Mesendoderm (in vitro differentiated cells): ENCODE measurements around the gene LSG1. TPM values are rescaled to one million over a fixed set of nuclear protein-coding genes. Genes with fewer than 3 reads are reported as not detected.

Experiments used
- DNase-seq: peaks from one replicate; pipeline ENCODE4 v3.0.0; 2013
- H2AK5ac ChIP-seq: 2 replicates; pipeline ENCODE4 v1.6.1; 2013; ENCODE audit warnings: low read length, inconsistent platforms
- H2BK120ac ChIP-seq: 2 replicates; pipeline ENCODE4 v1.6.1; 2013; ENCODE audit warnings: low read depth, mild to moderate bottlenecking, low read length, moderate library complexity, mixed read lengths
- H2BK15ac ChIP-seq: replicated peaks from 2 replicates; pipeline ENCODE4 v1.6.1; 2013; ENCODE audit warnings: low read depth, mild to moderate bottlenecking, moderate library complexity
- H2BK5ac ChIP-seq: 2 replicates; pipeline ENCODE4 v1.6.1; 2013; ENCODE audit warnings: low read length, inconsistent platforms
- H3K18ac ChIP-seq: 2 replicates; pipeline ENCODE4 v1.6.1; 2013; ENCODE audit warnings: mild to moderate bottlenecking, low read length, mixed read lengths
- H3K23ac ChIP-seq: one replicate; pipeline ENCODE4 v1.6.1; 2013; ENCODE audit warnings: low read length
- H3K27ac ChIP-seq: 2 replicates; pipeline ENCODE4 v1.5.1; 2013; ENCODE audit warnings: low read depth, mild to moderate bottlenecking, inconsistent platforms, low read length, moderate library complexity
- H3K27me3 ChIP-seq: 2 replicates; pipeline ENCODE4 v1.6.1; 2013; ENCODE audit warnings: low read length, control low read depth, mild to moderate bottlenecking, inconsistent platforms; ENCODE audit not compliant: insufficient read depth, poor library complexity
- H3K36me3 ChIP-seq: 2 replicates; pipeline ENCODE4 v1.6.1; 2013; ENCODE audit warnings: low read length, inconsistent platforms; ENCODE audit not compliant: control insufficient read depth, insufficient read depth
- H3K4ac ChIP-seq: one replicate; pipeline ENCODE4 v1.6.1; 2013; ENCODE audit warnings: low read depth, mild to moderate bottlenecking, low read length, moderate library complexity
- H3K4me1 ChIP-seq: 2 replicates; pipeline ENCODE4 v1.6.1; 2013; ENCODE audit warnings: low read depth, low read length, inconsistent platforms; ENCODE audit not compliant: control insufficient read depth
- H3K4me2 ChIP-seq: 2 replicates; pipeline ENCODE4 v1.6.1; 2013; ENCODE audit warnings: low read length
- H3K4me3 ChIP-seq: 2 replicates; pipeline ENCODE4 v1.5.1; 2013; ENCODE audit warnings: mild to moderate bottlenecking, low read length
- H3K56ac ChIP-seq: one replicate; pipeline ENCODE4 v1.6.1; 2013; ENCODE audit warnings: low read length
- H3K79me1 ChIP-seq: 2 replicates; pipeline ENCODE4 v1.6.1; 2013; ENCODE audit warnings: low read length, inconsistent platforms
- H3K79me2 ChIP-seq: 2 replicates; pipeline ENCODE4 v1.6.1; 2013; ENCODE audit warnings: mild to moderate bottlenecking, low read length; ENCODE audit not compliant: control insufficient read depth, insufficient read depth
- H3K9ac ChIP-seq: 2 replicates; pipeline ENCODE4 v1.6.1; 2013; ENCODE audit warnings: low read length, inconsistent platforms
- H4K5ac ChIP-seq: one replicate; pipeline ENCODE4 v1.6.1; 2013; ENCODE audit warnings: low read length
- H4K8ac ChIP-seq: one replicate; pipeline ENCODE4 v1.6.1; 2013; ENCODE audit warnings: low read depth, mild to moderate bottlenecking, control low read depth, low read length, moderate library complexity
- WGBS: extraction: QIAGEN DNeasy Blood & Tissue Kit; methylation state at CpG from one replicate; pipeline ENCODE4 v1.1.7; 2013; ENCODE audit warnings: low lambda C conversion rate, missing lambda C conversion rate; ENCODE audit not compliant: insufficient coverage; ENCODE audit errors: extremely low coverage; 5-methylcytosine and 5-hydroxymethylcytosine counted together
- polyA plus RNA-seq, 2 experiments: library from polyadenylated mRNA; stranded (reverse); fragments of 200-250 nt; gene quantifications; one replicate each; pipeline ENCODE4 v1.2.3, GENCODE V29; 2013

The LSG1 gene
- polyA plus RNA-seq (2013, experiment 1 of 2) = 40.6 TPM
- polyA plus RNA-seq (2013, experiment 2 of 2) = 42.2 TPM

DNA sequence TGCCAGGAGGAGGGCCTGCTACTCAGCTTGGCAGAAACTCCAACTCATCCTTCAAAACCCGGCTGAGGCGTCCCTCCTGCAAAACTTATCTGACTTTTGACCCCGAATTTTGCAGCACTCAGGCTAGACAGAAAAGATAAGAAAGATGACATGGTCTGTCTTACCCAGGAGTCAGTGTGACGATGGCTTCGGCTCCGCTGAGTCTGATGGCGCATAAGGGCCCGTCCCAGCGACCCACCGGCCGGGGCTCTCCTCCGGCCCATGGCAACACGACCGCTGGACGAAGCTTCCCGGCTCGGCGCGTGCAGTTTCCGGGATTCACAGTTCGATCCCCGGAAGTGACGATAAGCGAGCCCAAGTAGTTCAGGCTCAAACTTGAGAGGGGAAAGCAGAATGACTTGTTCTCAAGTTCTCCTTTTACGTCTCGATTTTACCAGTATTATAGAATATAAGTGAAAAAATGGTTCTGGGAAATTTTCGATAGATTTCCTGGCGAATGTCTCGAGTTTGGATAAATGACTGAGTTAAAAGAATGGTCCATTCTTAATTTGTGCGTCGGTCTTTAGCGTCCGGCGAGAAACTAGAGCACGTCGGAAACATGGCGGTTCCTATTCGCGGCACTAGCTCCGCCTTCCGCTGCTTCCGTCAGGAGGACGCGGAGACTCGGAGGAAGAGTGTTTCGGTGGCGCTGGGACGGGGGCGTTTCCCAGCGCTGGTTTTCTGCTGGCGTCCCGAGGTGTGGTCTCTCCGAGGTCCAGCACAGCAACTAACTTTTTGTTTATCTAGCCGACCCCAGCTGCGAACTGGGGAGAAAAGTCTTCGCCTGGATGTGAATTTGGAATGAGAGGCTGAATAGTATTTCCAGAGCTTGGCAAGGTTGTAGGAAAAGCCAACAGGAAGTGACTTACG lies at the start of gene LSG1:
TSS of gene LSG1 (minus strand) at position 292 of the 909 bp plus-strand sequence. CDS start at position 263, 29 bp downstream.
- Histone ChIP-seq H3K18ac (no peak within 1 kb of the TSS), H3K27me3 (no peaks in the 10 kb centered on the region), H3K4me1 (peaks cover 2% of the 10 kb centered on the region), H3K4me3 (peak within 1 kb of the TSS; percentile 81), H3K4ac (no peak within 1 kb of the TSS), H2BK15ac (no peak within 1 kb of the TSS), H2AK5ac (no peak within 1 kb of the TSS), H3K23ac (no peak within 1 kb of the TSS), H2BK120ac (no peak within 1 kb of the TSS), H3K9ac (peak within 1 kb of the TSS; percentile 81), H3K79me2 (peaks cover 27% of the 10 kb centered on the region), H3K79me1 (peaks cover 8% of the 10 kb centered on the region), H2BK5ac (no peak within 1 kb of the TSS), H4K8ac (peak within 1 kb of the TSS; percentile 7), H3K27ac (no peak within 1 kb of the TSS), H3K56ac (peak within 1 kb of the TSS; percentile 80), H3K4me2 (peak within 1 kb of the TSS; percentile 57), H4K5ac (no peak within 1 kb of the TSS), H3K36me3 (no peaks in the 10 kb centered on the region)
- DNase-seq = peak; percentile 98
- no CpG with 5 or more reads among the region's 57 CpGs for WGBS

- H2BK120ac ChIP-seq = no peak overlapping the region
- no peaks in the 10 kb centered on the region for H3K27me3 ChIP-seq
- no peak overlapping the region for H3K4ac ChIP-seq
- H3K23ac ChIP-seq = no peak overlapping the region
- no peak overlapping the region for H3K56ac ChIP-seq
- H3K36me3 ChIP-seq = no peaks in the 10 kb centered on the region
- no CpG with 5 or more reads among the region's 6 CpGs for WGBS
- H4K8ac ChIP-seq = no peak overlapping the region
- no peak overlapping the region for H3K4me3 ChIP-seq
- no peak overlapping the region for H3K9ac ChIP-seq
- no peaks in the 10 kb centered on the region for H3K79me1 ChIP-seq
- H2BK5ac ChIP-seq = no peak overlapping the region
- no peak overlapping the region for H3K4me2 ChIP-seq
- no peak for DNase-seq
- no peak overlapping the region for H4K5ac ChIP-seq
- H3K18ac ChIP-seq = no peak overlapping the region
- H2BK15ac ChIP-seq = no peak overlapping the region
- no peak overlapping the region for H2AK5ac ChIP-seq
- H3K79me2 ChIP-seq = no peaks in the 10 kb centered on the region
- H3K4me1 ChIP-seq = peaks cover 2% of the 10 kb centered on the region
- H3K27ac ChIP-seq = no peak overlapping the region
Observed at GRCh38 chr3:194720048-194720447, 48.1 kb upstream of the LSG1 start.

GRCh38 chr3:194718079-194718478 lies 46.1 kb upstream of the LSG1 start:
- WGBS = no CpG with 5 or more reads among the region's 2 CpGs
- no peak overlapping the region for H3K4me3 ChIP-seq
- H3K79me1 ChIP-seq = no peaks in the 10 kb centered on the region
- no peak overlapping the region for H3K27ac ChIP-seq
- H3K18ac ChIP-seq = no peak overlapping the region
- H4K5ac ChIP-seq = no peak overlapping the region
- H3K56ac ChIP-seq = peak overlapping the region; percentile 30
- H2AK5ac ChIP-seq = no peak overlapping the region
- no peak overlapping the region for H3K23ac ChIP-seq
- no peaks in the 10 kb centered on the region for H3K79me2 ChIP-seq
- no peak overlapping the region for H3K4ac ChIP-seq
- H3K36me3 ChIP-seq = no peaks in the 10 kb centered on the region
- no peak overlapping the region for H3K4me2 ChIP-seq
- peaks cover 2% of the 10 kb centered on the region for H3K4me1 ChIP-seq
- H4K8ac ChIP-seq = no peak overlapping the region
- H2BK120ac ChIP-seq = no peak overlapping the region
- peak; percentile 90 for DNase-seq
- H3K9ac ChIP-seq = no peak overlapping the region
- H2BK15ac ChIP-seq = no peak overlapping the region
- no peaks in the 10 kb centered on the region for H3K27me3 ChIP-seq
- H2BK5ac ChIP-seq = no peak overlapping the region

DNA sequence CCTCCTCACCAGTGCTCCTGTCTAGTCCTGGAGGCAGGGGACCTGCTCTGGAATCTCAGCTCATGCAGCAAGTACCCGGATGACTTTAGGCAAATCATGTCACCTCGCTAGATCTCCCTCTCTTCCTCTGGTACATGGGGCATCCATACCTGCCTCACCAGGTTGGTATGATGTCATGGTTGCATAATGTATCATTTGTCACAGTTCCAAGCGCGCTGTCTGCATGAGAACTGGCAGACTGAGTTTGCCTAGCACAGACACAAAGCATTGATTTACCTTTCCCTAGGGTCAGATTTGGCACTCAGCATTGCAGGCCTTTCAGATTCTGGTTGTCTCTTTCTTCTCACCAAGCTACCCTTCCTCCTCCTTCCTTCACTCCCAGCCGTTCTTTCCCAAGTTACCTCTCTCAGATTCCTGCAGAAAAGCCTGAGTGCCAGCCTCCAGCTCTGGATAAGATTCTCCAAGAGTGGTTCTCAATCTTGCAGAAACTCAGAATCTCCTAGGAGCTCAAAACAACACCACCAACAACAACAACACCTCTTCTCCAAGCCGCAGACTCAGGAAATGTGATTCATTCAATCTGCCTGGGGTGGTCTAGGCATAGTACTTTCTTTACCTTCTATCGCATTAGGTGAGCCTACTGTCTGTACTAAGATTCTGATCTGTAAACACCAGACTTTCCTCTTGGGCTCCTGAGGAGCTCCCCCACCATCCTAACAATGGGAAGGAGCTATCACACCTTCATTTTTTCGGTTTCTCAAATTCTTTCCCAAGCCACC lies 43.2 kb upstream of the LSG1 start:
- no peak overlapping the region for H3K9ac ChIP-seq
- H3K4ac ChIP-seq = no peak overlapping the region
- no peaks in the 10 kb centered on the region for H3K79me2 ChIP-seq
- no peak overlapping the region for H2BK5ac ChIP-seq
- H3K79me1 ChIP-seq = no peaks in the 10 kb centered on the region
- H3K4me2 ChIP-seq = no peak overlapping the region
- H4K5ac ChIP-seq = no peak overlapping the region
- H3K4me3 ChIP-seq = no peak overlapping the region
- H3K18ac ChIP-seq = no peak overlapping the region
- WGBS = no CpG with 5 or more reads among the region's 8 CpGs
- no peak overlapping the region for H2BK120ac ChIP-seq
- no peak overlapping the region for H3K23ac ChIP-seq
- DNase-seq = peak; percentile 85
- H3K36me3 ChIP-seq = no peaks in the 10 kb centered on the region
- H3K27ac ChIP-seq = no peak overlapping the region
- no peak overlapping the region for H3K56ac ChIP-seq
- H2AK5ac ChIP-seq = no peak overlapping the region
- H2BK15ac ChIP-seq = no peak overlapping the region
- H3K4me1 ChIP-seq = peaks cover 2% of the 10 kb centered on the region
- H4K8ac ChIP-seq = no peak overlapping the region
- H3K27me3 ChIP-seq = no peaks in the 10 kb centered on the region

- H3K27ac ChIP-seq = no peak overlapping the region
- H3K36me3 ChIP-seq = no peaks in the 10 kb centered on the region
- H3K79me1 ChIP-seq = no peaks in the 10 kb centered on the region
- no peak overlapping the region for H2AK5ac ChIP-seq
- no peak overlapping the region for H3K9ac ChIP-seq
- no peak overlapping the region for H3K18ac ChIP-seq
- H3K4me3 ChIP-seq = no peak overlapping the region
- H3K4me2 ChIP-seq = no peak overlapping the region
- no peak overlapping the region for H2BK5ac ChIP-seq
- H3K56ac ChIP-seq = no peak overlapping the region
- no peak overlapping the region for H3K23ac ChIP-seq
- no peak overlapping the region for H2BK15ac ChIP-seq
- H3K4ac ChIP-seq = no peak overlapping the region
- no peak overlapping the region for H2BK120ac ChIP-seq
- whole genome bisulfite sequencing = no CpG with 5 or more reads among the region's 6 CpGs
- no peaks in the 10 kb centered on the region for H3K79me2 ChIP-seq
- DNase-seq = no peak
- no peak overlapping the region for H4K5ac ChIP-seq
- H3K27me3 ChIP-seq = no peaks in the 10 kb centered on the region
- H3K4me1 ChIP-seq = peaks cover 2% of the 10 kb centered on the region
- H4K8ac ChIP-seq = no peak overlapping the region
Observed at GRCh38 chr3:194714564-194714963, 42.6 kb upstream of the LSG1 start.
